SIG-M5 treated with dmso at 0.1 percent for 504 hours (cell line): ENCODE data around the gene CACNA2D3.

Experiments used
- DNase-seq: peaks from one replicate; lab custom pipeline; 2025; ENCODE audit not compliant: unreplicated experiment; lab: John Stamatoyannopoulos, UW

Gene CACNA2D3

DNA sequence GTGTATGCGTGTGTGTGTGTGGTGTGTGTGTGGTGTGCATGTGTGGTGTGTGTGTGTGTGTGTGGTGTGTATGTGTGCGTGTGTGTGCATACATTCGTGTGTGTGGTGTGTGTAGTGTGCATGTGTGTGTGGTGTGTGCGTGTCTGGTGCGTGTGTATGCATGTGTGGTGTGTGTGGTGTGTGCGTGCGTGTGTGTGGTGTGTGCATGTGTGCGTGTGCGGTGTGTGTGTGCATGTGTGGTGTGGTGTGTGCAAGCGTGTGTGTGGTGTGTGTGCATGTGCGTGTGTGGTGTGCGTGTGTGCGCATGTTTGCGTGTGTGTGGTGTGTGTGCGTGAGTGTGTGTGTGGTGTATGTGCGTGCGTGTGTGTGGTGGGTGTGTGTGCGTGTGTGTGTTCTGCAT, 595.2 kb downstream of the CACNA2D3 start:
- no peak for DNase-seq

DNA sequence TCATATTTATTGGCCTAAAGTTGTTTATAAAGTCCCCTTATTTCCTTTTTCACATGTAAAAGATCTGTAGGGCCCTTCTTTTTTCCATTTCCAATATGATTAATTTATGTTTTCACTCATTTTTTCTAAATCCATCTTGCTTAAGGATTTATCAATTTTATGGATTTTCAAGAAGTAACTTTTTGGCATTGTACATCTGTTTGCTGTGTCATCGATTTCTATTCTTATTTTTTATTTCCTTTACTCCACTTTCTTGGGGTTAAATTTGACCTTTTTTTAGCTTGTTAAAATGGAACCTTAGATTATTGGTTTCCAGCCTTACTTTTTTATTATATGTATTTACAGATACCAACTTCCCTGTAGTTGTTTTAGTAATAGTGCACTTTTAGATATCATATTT, 597.6 kb downstream of the CACNA2D3 start:
- no peak for DNase-seq

DNA sequence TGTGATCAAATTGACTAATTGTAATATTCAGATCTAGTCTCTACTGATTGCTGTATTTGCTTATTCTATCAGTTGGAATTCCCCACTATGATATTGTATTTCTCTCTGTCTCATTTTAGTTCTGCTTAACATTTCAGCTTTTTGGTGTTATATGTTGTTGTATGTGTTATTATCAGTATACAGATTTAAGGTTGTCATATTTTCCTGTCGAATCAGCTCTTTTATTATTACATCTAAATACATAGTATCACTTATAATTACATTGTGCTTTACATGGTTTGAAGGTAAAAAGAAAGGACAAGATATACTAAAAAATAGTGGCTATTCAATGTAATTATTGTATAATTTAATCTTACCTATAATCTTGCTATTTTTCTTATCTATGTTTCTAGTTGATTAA, 598.3 kb downstream of the CACNA2D3 start:
- no peak for DNase-seq

DNA sequence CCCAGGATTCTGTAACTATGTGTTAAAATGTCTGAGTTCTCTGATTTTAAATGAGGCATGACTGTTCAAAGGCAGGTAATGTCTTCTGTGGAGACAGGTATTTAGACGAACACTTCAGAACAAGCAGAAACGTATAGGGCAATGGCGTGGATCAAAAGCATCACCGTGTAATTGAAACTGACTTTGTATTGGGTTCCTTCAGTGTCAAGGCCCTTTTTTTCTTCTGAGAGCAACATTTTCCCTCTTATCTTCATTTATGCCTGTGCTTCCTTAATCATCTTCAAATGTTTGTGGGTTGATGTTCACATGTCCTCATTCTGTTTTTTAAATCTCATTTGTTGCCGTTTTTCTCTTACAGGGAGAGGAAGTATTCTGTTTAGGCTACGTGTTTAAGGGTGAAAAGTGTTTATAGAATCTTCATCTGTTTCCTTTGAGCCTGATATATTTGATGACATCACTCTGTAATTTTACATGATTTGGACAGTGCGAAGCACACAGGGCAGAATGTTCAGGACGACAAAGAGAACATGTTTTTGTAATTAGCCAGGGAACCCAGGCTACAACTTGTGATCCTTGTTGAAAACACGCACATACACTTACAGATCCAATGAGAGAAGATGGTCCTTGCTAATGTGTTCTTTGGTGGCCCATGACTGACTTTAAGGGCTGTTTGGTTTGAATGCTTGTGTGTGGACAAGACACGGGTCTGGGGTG, 609.5 kb downstream of the CACNA2D3 start:
- DNase-seq = no peak

DNA sequence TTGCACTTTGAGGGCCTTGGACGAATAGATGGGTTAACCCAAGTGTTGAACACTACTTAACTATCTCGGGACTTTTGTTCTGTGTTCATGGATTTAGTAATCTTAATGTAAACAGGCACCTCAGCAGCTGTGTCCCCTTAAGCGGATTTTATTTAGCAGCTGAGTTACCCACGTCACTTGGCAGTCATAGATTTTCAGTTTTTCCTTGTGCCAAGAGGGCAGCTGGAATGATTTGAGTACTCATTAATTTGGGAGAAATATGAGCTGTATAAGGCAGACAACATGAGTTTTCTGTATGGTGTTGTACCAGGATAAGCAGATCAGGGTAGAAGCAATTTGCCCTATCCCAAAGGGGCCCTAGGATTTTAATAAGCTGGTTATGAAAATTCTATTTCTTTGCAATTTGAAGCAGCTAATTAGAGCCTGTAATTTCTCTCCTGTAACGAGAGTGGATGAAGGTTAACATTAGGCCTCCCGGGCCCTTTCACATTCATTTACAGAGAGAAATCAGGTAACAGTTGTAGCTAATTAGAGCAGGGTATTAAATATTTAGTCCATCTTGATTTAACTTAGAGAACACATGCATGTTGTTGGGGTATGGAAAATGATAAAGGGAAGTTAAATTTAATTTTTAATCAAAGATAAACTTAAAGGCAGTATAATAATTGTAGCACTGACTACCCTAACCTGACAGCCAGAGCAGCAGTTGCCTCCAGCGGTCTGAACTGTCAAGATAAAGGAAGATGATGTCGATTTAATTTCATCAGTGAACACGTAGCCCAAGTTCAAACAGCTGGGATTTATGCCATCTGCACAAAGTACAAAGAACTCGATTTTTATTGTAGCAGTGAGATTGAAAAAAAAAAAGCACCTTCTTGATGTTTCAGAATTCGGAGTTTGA, 611.0 kb downstream of the CACNA2D3 start:
- no peak for DNase-seq

DNA sequence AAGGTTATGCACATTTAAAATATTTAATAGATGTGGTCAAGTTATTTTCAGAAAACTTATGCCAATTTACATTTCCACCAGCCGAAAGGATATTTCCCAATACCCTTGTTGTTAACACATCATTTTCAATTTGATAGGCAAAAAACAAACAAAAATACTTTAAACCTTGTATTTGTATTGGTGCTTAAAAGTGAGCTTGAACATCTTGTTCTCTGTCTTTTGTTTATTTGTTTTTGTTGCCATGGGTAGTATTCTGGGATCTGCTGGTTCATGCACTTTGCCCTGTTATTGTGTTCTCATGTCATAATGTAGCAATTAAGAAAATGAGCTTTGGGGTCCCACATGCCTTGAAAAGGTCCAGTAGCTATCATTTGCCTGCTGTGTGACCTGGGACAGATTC, 614.1 kb downstream of the CACNA2D3 start:
- DNase-seq = no peak

DNA sequence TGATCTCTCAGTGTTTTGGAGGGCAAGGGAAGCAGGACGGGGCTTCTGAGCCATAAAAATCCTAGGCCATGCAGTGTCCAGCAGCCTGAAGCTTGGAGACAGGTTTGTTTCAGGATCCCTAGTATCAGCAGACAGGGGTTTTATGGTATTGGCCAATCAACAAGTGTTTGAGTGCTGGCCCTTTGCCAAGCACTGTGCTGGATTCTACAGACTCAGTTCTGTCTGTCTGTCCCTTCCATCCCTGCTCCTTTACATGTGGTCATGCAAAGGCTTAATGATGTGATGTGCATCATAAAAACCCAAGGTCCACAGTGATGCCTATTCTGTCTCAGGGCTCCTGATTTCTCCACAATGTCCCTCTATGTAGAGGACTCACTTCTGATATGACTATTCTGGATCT, 621.4 kb downstream of the CACNA2D3 start:
- DNase-seq = no peak

DNA sequence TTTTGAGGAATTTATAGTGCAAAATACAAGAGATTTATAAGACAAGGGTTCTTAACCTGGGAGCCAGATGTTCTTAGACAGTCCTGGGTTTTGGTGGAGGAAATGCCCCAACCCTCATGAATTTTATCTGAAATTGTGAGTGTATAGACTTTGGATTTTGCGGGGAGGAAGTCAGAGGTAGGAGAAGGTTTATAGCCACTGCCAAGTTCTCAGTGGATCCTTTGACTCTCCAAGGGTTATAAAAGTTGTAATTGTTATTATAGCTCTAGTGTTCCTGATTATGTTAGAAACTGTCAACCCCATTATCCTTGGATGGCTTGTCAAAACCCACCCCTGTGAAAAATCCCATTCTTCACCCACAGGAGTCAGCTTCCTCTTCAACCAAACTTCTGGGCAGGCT, 621.9 kb downstream of the CACNA2D3 start:
- DNase-seq = no peak

DNA sequence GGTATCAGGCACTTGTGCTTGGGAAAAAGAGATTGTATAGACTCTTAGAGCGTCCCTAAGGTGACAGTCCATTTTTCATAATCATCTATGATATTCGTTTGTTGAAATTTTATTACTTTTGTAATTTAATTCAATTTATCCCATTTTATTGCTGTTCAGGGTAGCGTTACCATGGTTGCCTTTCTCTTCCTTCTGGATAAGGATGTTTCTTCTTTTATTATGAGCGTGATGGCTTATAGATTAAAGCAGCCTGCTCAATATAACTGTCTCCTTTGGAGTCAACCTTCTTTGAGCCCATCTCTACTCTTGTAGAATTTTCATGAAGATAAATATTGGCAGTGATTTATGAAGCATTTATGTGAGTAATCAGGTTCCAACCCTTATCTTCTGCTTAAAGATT, 623.5 kb downstream of the CACNA2D3 start:
- DNase-seq = no peak

DNA sequence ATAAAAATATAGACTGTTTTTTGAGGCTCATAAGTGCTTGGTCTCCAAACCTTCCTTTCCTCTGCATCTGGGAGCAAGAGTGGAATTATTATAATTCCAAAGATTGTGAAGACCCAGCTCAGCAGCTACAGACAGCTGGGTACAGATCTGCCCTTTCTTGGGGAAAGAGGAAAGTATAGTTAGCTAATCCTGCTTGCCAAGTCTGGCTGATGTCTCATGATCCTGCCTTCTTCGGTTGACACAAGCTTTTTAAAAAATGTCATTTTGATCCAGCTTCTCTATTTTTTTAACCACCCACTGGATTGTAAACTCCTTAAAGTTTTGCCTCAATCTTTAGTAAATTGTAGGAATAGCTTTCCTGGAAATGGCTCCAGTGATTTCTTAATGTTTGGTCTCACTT, 624.4 kb downstream of the CACNA2D3 start:
- no peak for DNase-seq

DNA sequence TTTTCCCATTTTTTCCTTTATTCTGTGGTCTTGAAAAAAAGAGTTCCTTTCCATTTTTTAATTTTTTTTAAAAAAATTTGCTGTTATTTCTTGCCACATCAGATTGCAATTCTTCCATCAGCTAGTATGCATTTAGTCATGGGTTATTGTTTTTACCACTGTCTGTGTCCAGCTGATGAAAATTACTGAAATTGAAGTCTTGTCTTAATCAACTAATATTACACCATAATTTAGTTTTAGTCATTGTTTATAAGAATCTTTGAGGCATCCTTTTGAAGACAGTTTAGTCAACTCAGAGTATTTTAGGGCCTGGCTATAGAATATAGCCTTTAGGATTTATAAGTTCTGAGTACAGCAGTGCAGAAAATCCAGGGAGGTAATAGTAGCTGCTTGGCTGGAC, 633.4 kb downstream of the CACNA2D3 start:
- DNase-seq = no peak

DNA sequence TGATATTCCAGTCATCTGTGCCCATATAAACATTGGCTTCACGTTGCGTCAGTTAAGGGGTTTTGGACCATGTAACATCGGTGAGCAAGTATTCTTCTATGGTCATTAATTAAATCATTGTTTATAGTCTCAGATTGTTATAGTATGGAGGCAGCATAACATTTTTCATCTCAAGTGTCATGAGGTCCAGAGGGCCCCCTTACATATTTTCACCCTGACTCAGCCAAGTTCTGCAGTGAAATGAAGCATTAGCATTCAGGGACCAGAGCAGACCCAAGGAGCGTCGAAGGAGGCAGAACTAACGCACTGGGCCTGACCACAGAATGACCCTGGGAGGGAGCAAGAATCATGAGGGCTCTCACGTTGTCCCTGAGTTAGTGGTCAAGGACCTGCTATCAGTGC, 634.0 kb downstream of the CACNA2D3 start:
- no peak for DNase-seq

DNA sequence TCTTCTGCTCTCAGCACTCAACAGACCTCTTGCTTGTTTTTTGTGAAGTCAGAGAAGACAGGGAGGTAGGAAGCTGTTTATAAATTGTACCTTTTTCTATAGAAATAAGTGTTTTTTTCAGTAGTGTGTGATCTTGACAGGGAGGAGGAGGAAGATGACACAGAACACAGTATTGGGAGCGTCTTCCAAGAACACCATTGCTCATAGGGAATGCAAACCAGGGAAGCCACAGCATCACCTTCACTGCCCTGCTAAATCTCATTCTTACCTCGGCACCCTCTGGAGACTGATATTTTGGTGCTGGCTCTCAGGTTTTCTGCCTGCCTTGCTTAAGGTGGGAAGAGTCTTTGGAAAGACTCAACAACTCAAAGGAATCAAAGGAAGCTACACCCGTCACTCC, 636.1 kb downstream of the CACNA2D3 start:
- no peak for DNase-seq

DNA sequence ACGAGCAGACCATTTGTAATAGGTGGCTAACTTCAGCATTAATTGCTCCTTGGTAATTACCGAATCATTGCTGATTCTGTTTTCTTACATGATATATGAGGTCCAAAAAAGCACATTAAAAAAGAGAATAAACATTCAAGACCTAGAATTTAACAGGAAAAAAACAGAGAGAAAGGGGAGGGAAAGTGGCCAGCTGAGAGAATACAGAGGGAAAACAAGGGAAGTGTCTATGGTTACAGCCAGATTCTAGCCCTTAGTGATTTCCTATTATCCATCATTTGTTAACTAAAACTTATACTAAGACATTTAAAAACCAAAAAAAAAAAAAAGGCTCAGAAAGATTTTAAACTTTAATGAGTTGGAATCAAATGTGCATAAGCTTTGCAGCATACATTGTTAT, 636.8 kb downstream of the CACNA2D3 start:
- DNase-seq = no peak

DNA sequence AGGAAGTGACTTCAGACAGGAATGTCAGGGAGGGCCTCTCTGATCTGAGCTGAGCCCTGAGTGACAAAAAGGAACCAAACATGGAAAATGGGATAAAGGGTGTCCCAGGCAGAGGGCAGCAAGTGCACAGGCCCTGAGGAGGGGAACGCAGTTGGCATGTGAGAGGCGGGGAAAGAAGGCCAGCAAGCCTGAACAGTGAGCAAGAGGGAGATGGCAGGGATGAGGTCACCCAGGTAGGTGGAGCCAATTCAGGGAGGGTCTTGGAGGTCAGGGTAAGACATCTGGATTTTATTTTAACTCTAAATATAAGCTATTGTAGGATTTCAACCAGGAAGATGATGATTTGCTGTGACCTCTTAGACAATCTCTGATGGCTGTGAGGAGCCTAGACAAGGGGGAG, 637.8 kb downstream of the CACNA2D3 start:
- DNase-seq = no peak

DNA sequence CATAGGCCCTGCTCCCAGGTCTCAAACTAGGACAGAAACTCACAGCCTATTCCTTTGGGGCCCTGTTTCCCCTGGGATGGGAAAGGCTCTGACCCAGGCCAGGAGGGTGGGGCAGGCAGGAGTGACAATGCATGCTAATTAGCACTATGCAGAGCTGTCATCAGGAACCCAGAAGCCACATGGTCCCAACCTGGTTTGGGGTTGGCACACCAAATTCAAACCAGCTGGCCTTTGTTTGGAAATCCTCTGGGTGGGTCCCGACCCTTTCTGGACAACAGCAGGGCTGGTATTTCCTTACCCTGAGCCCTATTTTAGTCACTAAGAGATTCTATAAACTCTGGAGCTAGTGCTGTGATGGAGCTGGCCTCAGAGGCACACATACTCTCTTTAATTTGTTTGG, 639.3 kb downstream of the CACNA2D3 start:
- no peak for DNase-seq

DNA sequence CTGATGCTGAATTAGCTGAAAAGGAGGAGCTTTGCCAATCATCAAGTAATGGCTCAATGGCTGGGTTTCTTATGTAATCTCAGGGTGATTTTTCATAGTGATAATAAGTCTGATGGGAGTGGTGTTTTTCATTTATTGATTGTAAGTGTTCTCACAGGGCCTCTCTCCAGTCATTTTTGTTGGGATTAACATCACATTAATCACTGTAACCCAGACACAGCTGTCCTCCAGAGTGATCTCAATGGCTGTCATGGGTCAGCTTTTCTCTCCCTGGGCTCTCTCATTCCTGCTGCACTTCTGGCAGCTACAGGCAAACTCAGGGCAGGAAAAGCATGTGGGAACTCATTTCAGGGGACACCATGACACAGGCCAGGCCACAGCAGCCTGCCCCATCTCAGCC, 642.6 kb downstream of the CACNA2D3 start:
- no peak for DNase-seq

DNA sequence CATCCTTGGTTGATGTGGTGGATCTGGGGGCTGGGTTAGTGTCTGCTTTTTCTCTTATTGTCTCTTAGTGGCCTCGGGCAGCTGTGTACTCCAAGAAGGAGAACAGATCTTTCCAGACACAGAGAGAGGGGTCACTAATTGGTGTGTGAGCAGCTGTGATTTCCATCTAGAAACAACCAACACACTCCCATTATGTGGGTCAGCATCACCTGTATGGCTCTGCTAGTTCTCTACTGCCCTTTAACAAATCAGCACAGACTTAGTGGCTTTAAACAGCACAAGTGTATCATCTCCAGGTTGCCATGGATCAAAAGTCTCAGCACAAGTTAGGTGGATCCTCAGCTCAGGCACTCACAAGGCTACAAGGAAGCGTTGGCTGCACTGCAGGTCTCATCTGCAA, 648.7 kb downstream of the CACNA2D3 start:
- DNase-seq = no peak

DNA sequence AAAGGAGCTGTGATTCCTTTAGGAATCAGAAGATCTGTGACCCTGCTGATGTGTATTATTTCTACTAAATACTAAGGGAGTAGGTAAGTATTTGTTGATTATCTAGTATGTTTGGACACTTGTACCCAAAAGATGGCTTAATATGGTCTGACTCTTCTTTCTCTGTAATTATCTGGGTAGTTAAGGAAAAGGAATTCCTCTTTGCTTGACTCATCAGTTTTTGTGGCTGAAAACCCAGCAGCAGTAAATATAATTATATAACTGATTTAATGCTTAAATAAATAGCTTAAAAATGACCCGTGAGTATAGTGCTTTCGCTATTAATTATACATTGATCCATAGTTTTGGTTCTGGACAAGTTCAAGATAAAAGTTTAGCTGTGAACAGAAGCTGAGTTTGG, 649.7 kb downstream of the CACNA2D3 start:
- DNase-seq = no peak

DNA sequence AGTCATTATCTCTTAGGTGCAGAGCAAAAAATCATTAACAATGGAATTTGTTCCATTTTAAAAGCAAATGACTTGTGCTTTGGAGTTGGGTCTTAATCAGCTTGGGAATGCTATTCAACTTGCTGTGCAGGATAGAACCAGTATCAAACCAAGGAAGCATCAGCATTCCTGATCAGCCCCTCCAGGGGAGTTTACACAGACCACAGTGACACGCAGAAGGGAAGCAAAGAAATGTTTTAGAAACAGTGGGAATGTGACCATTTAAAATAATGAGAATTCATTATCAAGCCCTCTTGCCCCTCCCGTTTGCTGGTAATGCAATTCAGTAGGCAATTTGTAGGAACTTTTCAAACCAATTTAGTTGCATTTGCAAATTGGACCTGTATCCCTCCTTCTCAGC, 650.4 kb downstream of the CACNA2D3 start:
- DNase-seq = no peak

DNA sequence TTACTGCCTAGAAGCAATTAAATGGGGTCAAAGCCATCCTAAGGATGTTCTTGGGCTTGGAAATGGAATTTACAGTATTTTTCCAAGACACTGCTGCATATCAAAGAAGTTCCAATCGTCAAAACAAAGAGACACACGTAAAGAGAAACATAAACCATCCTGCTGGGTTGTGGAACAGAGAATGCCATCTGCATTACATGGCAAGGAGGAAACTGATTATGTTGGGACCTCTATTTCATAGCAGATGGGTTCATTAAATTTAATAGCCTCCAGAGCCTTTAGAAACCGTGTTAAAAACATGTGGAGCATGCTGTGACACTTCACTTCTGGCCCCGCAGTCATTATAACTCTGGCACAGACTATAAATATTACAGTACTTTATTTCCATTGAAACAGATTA, 650.9 kb downstream of the CACNA2D3 start:
- no peak for DNase-seq

DNA sequence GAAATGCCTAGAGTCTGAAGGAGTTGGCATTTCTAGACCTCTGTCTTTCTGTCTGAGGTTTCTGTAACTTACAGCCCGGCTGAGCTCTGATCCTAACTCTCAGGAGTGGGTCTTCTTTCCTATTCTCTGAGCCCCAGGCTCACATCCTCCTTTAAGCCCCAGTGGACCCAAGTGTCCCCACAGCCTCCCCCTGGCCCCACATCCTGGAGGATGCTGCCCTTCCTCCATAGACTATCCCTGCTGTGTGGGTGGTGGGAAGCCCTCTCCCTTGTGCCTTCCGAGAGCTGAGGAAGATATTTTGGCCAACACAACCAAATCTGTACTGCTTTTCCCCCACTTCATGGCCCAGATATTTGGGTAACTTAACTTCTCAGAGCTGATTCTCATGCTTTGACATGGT, 654.2 kb downstream of the CACNA2D3 start:
- DNase-seq = no peak

DNA sequence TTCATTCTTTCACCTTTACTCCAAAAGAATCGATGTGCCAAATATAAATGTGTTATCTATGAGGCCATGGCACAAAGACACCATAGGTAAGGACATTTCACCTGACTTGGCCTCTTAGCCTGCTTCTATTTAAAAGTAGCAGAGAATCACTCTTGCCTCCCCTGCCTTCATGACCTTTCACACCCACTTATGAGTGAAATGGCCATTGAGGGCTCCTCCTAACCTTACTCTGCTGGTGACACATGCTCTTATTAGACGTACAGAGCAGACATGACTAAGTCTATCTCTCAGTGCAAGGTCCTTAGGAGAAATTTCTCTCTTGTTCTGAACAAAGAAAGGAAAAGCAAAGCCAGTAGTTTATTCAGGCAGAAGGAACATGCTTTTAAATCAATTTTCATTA, 654.8 kb downstream of the CACNA2D3 start:
- DNase-seq = no peak
